ENCODE results near the gene OR2V2. TPM values are rescaled to one million over a fixed set of nuclear protein-coding genes. Genes with fewer than 3 reads are reported as not detected.

The OR2V2 gene
- total and polyA plus RNA-seq, 10 of the 15 experiments (the other 5 are each of a cell fraction or from before 2014, with no cell fraction given) = 0.26 TPM; not detected in 9

DNA sequence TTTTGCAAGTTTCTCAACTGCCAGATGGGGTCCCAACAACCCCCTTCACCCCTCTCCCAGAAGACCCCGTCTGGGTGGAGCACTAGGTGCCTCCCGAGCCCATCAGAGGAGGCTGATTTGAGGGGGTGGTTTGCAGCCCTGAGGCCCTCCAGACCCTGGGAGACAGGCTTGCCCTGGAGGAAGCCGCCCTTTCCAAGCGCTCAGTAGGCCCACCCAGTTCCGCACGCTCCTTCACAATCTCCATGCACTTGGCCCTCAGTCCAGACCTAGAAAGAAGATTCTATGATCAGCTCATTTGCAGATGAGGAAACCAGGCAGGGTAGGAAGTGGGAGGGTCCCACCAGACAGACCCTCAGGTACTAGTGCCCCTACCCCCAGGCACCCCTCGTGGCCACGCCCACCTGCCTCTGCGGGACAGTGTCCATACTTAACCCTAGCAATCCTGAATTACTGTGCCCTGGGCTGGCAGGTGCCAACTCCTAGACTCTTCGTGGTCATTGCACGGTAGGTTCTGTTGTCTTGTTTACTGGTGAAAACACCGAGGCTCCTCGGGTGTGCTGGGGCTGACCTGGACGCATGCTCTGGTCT is 38.7 kb upstream of the OR2V2 start:
- BruUV-seq (replicated peaks) = no TSS peak
- ChIA-PET POLR2A (no interaction called here), RAD21 (ENCODE audit: unreplicated experiment) (no interaction called here), CTCF (interaction anchor here (1.5 kb wide), 1 partner anchor 25 kb away, joined by 3 read pairs; no protein-coding TSS in a partner anchor), SMC1A (ENCODE audit: uncharacterized antibody, unreplicated experiment) (interaction anchor here (2.4 kb wide), 1 partner anchor 10 kb away, joined by 6 read pairs; no protein-coding TSS in a partner anchor)
- no peak overlapping the region for H2AFZ ChIP-seq (ENCODE audit: control insufficient read depth, low read depth, low read length)
- H3K36me3 ChIP-seq (ENCODE audit: control insufficient read depth in 2 of 2, insufficient read depth in 2 of 2, low read length in 1 of 2) = no peaks in the 10 kb centered on the region
- H3K27me3 ChIP-seq (replicated peaks in 1 of 2; ENCODE audit: control insufficient read depth in 2 of 2, insufficient read depth in 2 of 2, low read length in 1 of 2) = no peaks in the 10 kb centered on the region; a peak in 1 of 4 replicates
- no peak overlapping the region for H3K27ac ChIP-seq (ENCODE audit: control insufficient read depth, insufficient read depth)
- WGBS (ENCODE audit: insufficient coverage, insufficient replicate concordance, low lambda C conversion rate, missing lambda C conversion rate) = 40% methylated on average over 14 of the region's 14 CpGs
- ATAC-seq (no peak), DNase-seq (ENCODE audit: low read depth, low spot score) (no peak), FAIRE-seq (no peak)
- H3K4me3 ChIP-seq = no peak overlapping the region
- no peaks in the 10 kb centered on the region for H3K79me2 ChIP-seq (ENCODE audit: control insufficient read depth, insufficient read depth, low read length)
- intact Hi-C loops (cut with micrococcal nuclease; ENCODE audit: unreplicated experiment) = loop anchor here (10.0 kb wide), 1 partner anchor 46 kb away; no protein-coding TSS in a partner anchor
- no peak for TF ChIP-seq POLR2AphosphoS2 (IDR thresholded peaks at IDR 0.05; ENCODE audit: low read depth, low read length)
- no peak overlapping the region for H3K9ac ChIP-seq (ENCODE audit: control insufficient read depth, insufficient read depth, low read length)
- in situ Hi-C loops (cut with MboI) = no loop called here
- no peaks in the 10 kb centered on the region for H4K20me1 ChIP-seq (ENCODE audit: control insufficient read depth, insufficient read depth)
- H3K9me3 ChIP-seq (replicated peaks; ENCODE audit: control insufficient read depth, insufficient read depth, low read length) = no peaks in the 10 kb centered on the region; the same call in 2 of the 3 replicates
- no peaks in the 10 kb centered on the region; the same call in 1 of the 2 replicates for H3K4me1 ChIP-seq (ENCODE audit: control insufficient read depth, insufficient read depth, low read length)
- no peak overlapping the region for H3K4me2 ChIP-seq (ENCODE audit: control insufficient read depth, insufficient read depth)

DNA sequence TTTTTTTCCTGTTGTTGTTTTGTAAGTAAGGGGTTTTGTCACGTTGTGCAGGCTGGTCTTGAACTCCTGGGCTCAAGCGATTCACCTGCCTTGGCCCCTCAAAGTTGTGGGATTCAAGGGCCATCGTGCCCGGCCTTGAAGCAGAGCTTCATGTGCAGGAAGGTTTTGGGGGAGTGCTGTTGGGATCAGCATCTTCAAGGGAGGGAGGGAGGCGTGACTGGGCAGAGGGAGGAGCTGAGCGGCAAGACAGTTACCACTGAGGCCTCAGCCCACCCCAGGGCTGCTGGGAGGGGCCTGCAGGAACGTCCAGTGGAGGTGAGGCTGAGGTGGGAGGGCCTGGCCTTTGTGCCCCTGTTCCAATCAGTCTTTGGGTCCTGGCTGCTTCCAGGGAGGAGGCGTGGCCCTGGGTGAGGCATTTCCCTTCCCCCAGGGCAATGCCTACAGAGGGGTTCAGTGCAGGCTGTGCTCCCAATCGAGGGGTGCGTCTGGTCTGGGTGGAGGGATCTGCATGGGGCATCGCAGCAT is 37.8 kb upstream of the OR2V2 start:
- ATAC-seq (no peak), DNase-seq (ENCODE audit: low read depth, low spot score) (no peak), FAIRE-seq (no peak)
- WGBS (ENCODE audit: insufficient coverage, insufficient replicate concordance, low lambda C conversion rate, missing lambda C conversion rate) = 27% methylated on average over 11 of the region's 11 CpGs
- TF ChIP-seq, protein P1, sequence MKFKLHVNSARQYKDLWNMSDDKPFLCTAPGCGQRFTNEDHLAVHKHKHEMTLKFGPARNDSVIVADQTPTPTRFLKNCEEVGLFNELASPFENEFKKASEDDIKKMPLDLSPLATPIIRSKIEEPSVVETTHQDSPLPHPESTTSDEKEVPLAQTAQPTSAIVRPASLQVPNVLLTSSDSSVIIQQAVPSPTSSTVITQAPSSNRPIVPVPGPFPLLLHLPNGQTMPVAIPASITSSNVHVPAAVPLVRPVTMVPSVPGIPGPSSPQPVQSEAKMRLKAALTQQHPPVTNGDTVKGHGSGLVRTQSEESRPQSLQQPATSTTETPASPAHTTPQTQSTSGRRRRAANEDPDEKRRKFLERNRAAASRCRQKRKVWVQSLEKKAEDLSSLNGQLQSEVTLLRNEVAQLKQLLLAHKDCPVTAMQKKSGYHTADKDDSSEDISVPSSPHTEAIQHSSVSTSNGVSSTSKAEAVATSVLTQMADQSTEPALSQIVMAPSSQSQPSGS (IDR thresholded peaks at IDR 0.05; ENCODE audit: low read length) = no peak
- in situ Hi-C loops (cut with MboI) = no loop called here
- Histone ChIP-seq H3K36me3 (ENCODE audit: control insufficient read depth in 2 of 2, insufficient read depth in 2 of 2, low read length in 1 of 2) (no peaks in the 10 kb centered on the region), H3K4me2 (ENCODE audit: control insufficient read depth, insufficient read depth) (no peak overlapping the region), H2AFZ (ENCODE audit: control insufficient read depth, low read depth, low read length) (no peak overlapping the region), H3K9ac (ENCODE audit: control insufficient read depth, insufficient read depth, low read length) (no peak overlapping the region), H3K27ac (ENCODE audit: control insufficient read depth, insufficient read depth) (no peak overlapping the region), H3K79me2 (ENCODE audit: control insufficient read depth, insufficient read depth, low read length) (no peaks in the 10 kb centered on the region), H3K4me3 (no peak overlapping the region), H3K27me3 (replicated peaks in 1 of 2; ENCODE audit: control insufficient read depth in 2 of 2, insufficient read depth in 2 of 2, low read length in 1 of 2) (no peaks in the 10 kb centered on the region; a peak in 1 of 4 replicates), H3K4me1 (ENCODE audit: control insufficient read depth, insufficient read depth, low read length) (no peaks in the 10 kb centered on the region), H3K9me3 (replicated peaks; ENCODE audit: control insufficient read depth, insufficient read depth, low read length) (no peaks in the 10 kb centered on the region; the same call in 2 of the 3 replicates), H4K20me1 (ENCODE audit: control insufficient read depth, insufficient read depth) (no peaks in the 10 kb centered on the region)
- ChIA-PET SMC1A (ENCODE audit: uncharacterized antibody, unreplicated experiment) (no interaction called here), POLR2A (no interaction called here), CTCF (no interaction called here), RAD21 (ENCODE audit: unreplicated experiment) (no interaction called here)
- intact Hi-C loops (cut with micrococcal nuclease; ENCODE audit: unreplicated experiment) = loop anchor here (10.0 kb wide), 1 partner anchor 45 kb away; no protein-coding TSS in a partner anchor
- BruUV-seq (replicated peaks) = no TSS peak
